Adrenal gland (tissue), 12 donors: ENCODE results near the gene MRPL34. TPM values are rescaled to one million over a fixed set of nuclear protein-coding genes. Genes with fewer than 3 reads are reported as not detected.
A peak's percentile ranks its signal among the peaks of the same experiment; 100 is the strongest.

Source experiments
- DNase-seq, 7 donors: peaks; one replicate each; pipeline ENCODE4 v3.0.0-alpha.2; 2019 to 2020
- H3K27ac ChIP-seq, 5 donors: fragments of 200-600 bp; sonication (generic) in 4 of 5; 1 replicate in 3 of 5; 2 replicates in 2 of 5; pipeline versions ENCODE4 v1.5.1 to v1.8.0; 2016 to 2020; ENCODE audit warnings: mild to moderate bottlenecking in 1 of 5
- H3K27me3 ChIP-seq: fragments of 200-600 bp; 2 replicates; pipeline ENCODE4 v1.8.0; 2021
- H3K36me3 ChIP-seq, 2 donors: fragments of 200-600 bp; replicated peaks in 1 of 2; 1 replicate in 1 of 2; 2 replicates in 1 of 2; pipeline versions ENCODE4 v1.5.1 to v1.8.0; 2018 to 2022
- H3K4me1 ChIP-seq, 2 donors: fragments of 200-600 bp; replicated peaks in 1 of 2; 1 replicate in 1 of 2; 2 replicates in 1 of 2; pipeline versions ENCODE4 v1.5.1 to v1.8.0; 2018 to 2021
- H3K4me3 ChIP-seq, 4 donors: fragments of 200-600 bp; sonication (generic) in 3 of 4; one replicate each; pipeline ENCODE4 v1.5.1; 2016 to 2018
- H3K9me3 ChIP-seq, 3 donors: fragments of 200-600 bp; sonication (generic) in 1 of 3; replicated peaks in 1 of 3; 1 replicate in 2 of 3; 2 replicates in 1 of 3; pipeline versions ENCODE4 v1.5.1 to v1.8.0; 2016 to 2021
- CTCF ChIP-seq, 6 experiments: fragments of 450-650 bp in 4 of 6; fragments of 200-600 bp in 2 of 6; sonication (generic) in 1 of 6; IDR thresholded peaks; 1 replicate in 5 of 6; 2 replicates in 1 of 6; pipeline versions ENCODE4 v1.5.1 to v1.8.0; 2016 to 2021; ENCODE audit warnings: antibody characterized with exemption in 6 of 6, mild to moderate bottlenecking in 2 of 6, moderate library complexity in 1 of 6
- POLR2A ChIP-seq, 2 donors: fragments of 450-650 bp; IDR thresholded peaks; one replicate each; pipeline ENCODE4 v1.6.1; 2017; ENCODE audit warnings: antibody characterized with exemption in 2 of 2, mild to moderate bottlenecking in 2 of 2, moderate library complexity in 1 of 2
- WGBS, 4 donors: extraction: QIAGEN DNeasy Blood & Tissue Kit in 2 of 4; methylation state at CpG; one replicate each; pipeline versions ENCODE4 v1.1.5 to v1.1.7; 2013 to 2017; 5-methylcytosine and 5-hydroxymethylcytosine counted together
- intact Hi-C, 2 donors: fragments of 100-400 bp; cut with DNase I; formaldehyde crosslinking; loops; one replicate each; pipeline versions ENCODE4 v1.14.1 to v1.15.0; 2022 to 2023
- polyA plus RNA-seq, 3 donors: library from polyadenylated mRNA; stranded (reverse); fragments of 200-250 nt in 2 of 3; fragments of 350-450 nt in 1 of 3; fragmentation: Illumina TruSeq in 1 of 3; extraction: RNeasy Lipid Tissue Mini Kit (QIAGEN cat#74804) in 1 of 3; gene quantifications; one replicate each; pipeline ENCODE4 v1.2.3, GENCODE V29; 2013 to 2014
- total RNA-seq, 9 donors: library from RNA; depleted of rRNA in 4 of 9; stranded (reverse); fragments of >200 nt in 4 of 9; fragments of 120-200 nt in 1 of 9; fragmentation: NEBNext Ultra II Directional in 1 of 9; extraction: Animal tissue kit (Norgen Biotek cat#: 25700) in 1 of 9; gene quantifications; one replicate each; pipeline versions ENCODE4 v1.1.0 to v1.2.4, GENCODE V29; 2013 to 2023
- donor health status: healthy with polysubstance abuse.
- donor health status: Bipolar disorder and iron deficiency.
- donor health status: DM: yes; HTN: yes; CAD: no.
- donor health status: DM: no; HTN: no; CAD: no.
- donor health status: DM: no; HTN: no; CAD: no.
- donor health status: DM: yes; HTN: yes; CAD: no.

The MRPL34 gene
- total and polyA plus RNA-seq, 12 donors, result 95.8 to 358 (median 152) TPM

- DNase-seq, result peak in 6 of 7 donors; percentile 77 to 85 (median 80)
- no peak for TF ChIP-seq CTCF (IDR thresholded peaks at IDR 0.05)
- TF ChIP-seq POLR2A (IDR thresholded peaks at IDR 0.05), result peak in 1 of 2 donors; percentile 33
- WGBS, 4 donors, result 57 to 75% (median 65%) methylated on average over 10 to 11 of the region's 11 CpGs
- Histone ChIP-seq H3K27me3 (no peaks in the 10 kb centered on the region), H3K36me3 (peaks cover 0 to 28% of the 10 kb centered on the region in 2 donors), H3K4me1 (peaks cover 33 to 39% of the 10 kb centered on the region in 2 donors), H3K27ac (peak overlapping the region; percentile 2 to 89 (median 71)), H3K9me3 (no peaks in the 10 kb centered on the region), H3K4me3 (no peak overlapping the region)
- intact Hi-C loops, result no loop called here
Measured at GRCh38 chr19:17311455-17312188, 6.0 kb downstream of the MRPL34 start.

DNA sequence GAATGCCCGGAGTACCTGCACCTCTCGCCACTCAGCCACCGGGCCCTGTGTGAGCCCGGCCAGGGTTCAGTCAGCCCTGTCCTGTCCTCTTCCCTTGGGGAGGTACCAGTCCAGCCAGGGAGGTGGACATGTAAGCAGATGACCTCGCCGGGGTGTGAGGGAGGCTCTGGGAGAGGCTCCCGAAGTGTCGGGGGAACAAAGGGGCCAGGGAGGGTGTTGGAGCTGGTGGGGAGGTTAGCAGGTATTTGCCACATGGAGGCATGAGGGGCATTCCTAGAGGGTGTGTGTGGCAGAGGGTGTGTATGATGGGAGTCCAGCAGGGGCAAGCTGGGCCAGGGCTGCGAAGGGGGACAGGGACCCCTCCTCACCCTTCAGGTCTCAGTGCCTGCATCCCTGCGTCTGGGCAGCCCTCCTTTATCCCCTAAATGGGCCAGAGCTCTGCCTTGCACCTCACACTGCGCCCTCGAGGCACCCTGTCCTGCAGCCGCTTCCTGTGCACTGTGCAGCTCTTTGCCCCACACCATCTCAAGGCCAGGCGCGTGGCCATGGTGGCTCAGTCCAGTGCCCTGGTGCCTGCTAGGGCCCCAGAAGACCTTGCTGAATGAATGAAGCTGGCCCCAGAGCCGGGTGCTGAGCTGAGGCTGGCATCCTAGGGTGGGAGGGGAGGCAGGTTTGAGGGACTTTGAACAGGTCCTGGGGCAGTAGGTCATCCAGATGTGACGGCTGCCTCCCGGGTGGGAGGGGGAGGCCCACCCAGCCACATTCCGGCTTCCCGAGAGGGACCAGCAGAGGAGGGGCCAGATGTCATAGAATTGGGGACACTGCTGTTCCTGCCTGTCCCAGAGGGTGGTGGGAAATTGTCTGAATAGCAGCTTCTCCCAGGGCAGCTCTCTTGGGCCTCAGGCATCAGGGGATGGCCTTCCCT is 6.8 kb downstream of the MRPL34 start:
- Histone ChIP-seq H3K27ac (peak overlapping the region in 4 of 5 donors; percentile 24 to 89 (median 71)), H3K4me1 (peaks cover 28 to 31% of the 10 kb centered on the region in 2 donors), H3K9me3 (no peaks in the 10 kb centered on the region), H3K36me3 (peaks cover 0 to 32% of the 10 kb centered on the region in 2 donors), H3K4me3 (no peak overlapping the region), H3K27me3 (no peaks in the 10 kb centered on the region)
- intact Hi-C loops, result no loop called here
- DNase-seq, result peak in 3 of 7 donors; percentile 51 to 75 (median 66)
- 47 to 55% (median 54%) methylated on average over 10 to 20 of the region's 20 CpGs for WGBS, 4 donors
- TF ChIP-seq POLR2A (IDR thresholded peaks at IDR 0.05), result peak in 1 of 2 donors; percentile 3
- TF ChIP-seq CTCF (IDR thresholded peaks at IDR 0.05), result no peak

GRCh38 chr19:17314007-17314593 is 8.4 kb downstream of the MRPL34 start:
- intact Hi-C loops, result no loop called here
- H3K9me3 ChIP-seq, result no peaks in the 10 kb centered on the region
- TF ChIP-seq POLR2A (IDR thresholded peaks at IDR 0.05), result no peak
- H3K4me1 ChIP-seq, result peaks cover 28 to 31% of the 10 kb centered on the region in 2 donors
- no peak for DNase-seq
- H3K27ac ChIP-seq, result no peak overlapping the region
- no peaks in the 10 kb centered on the region for H3K27me3 ChIP-seq
- peaks cover 0 to 37% of the 10 kb centered on the region in 2 donors for H3K36me3 ChIP-seq
- H3K4me3 ChIP-seq, result no peak overlapping the region
- WGBS, 4 donors, result 87 to 92% (median 91%) methylated on average over 10 to 19 of the region's 19 CpGs

GRCh38 chr19:17318966-17319365 is 13.3 kb downstream of the MRPL34 start:
- TF ChIP-seq POLR2A (IDR thresholded peaks at IDR 0.05) (no peak), CTCF (IDR thresholded peaks at IDR 0.05) (no peak)
- H3K27ac ChIP-seq, result no peak overlapping the region
- no peak for DNase-seq
- peaks cover 0 to 47% of the 10 kb centered on the region in 2 donors for H3K36me3 ChIP-seq
- H3K4me3 ChIP-seq, result no peak overlapping the region
- no peaks in the 10 kb centered on the region for H3K9me3 ChIP-seq
- WGBS, 4 donors, result 80 to 93% (median 82%) methylated on average over 5 to 6 of the region's 6 CpGs
- intact Hi-C loops, result no loop called here
- H3K27me3 ChIP-seq, result no peaks in the 10 kb centered on the region
- peaks cover 0 to 9% of the 10 kb centered on the region in 2 donors for H3K4me1 ChIP-seq
